SU-DHL-6 (cell line): ENCODE results near the gene ARHGEF17.

ENCODE experiments used
- H2AFZ ChIP-seq: fragments of 200-600 bp; sonication (generic); 2 replicates; pipeline ENCODE4 v1.6.1; 2014; ENCODE audit warnings: low read depth, mild to moderate bottlenecking, moderate library complexity, mixed read lengths, antibody characterized with exemption, low read length; ENCODE audit not compliant: severe bottlenecking
- H3F3A ChIP-seq: fragments of 200-600 bp; shearing (Covaris generic); 2 replicates; pipeline ENCODE4 v1.6.0; 2016; ENCODE audit warnings: antibody characterized with exemption, mild to moderate bottlenecking; ENCODE audit not compliant: insufficient read depth
- H3K27ac ChIP-seq: fragments of 200-600 bp; sonication (generic); 2 replicates; pipeline ENCODE4 v1.5.1; 2016; ENCODE audit warnings: low read depth, mild to moderate bottlenecking, low read length, moderate library complexity, mixed read lengths
- H3K27me3 ChIP-seq: fragments of 200-600 bp; sonication (generic), shearing (Covaris generic); 2 replicates; pipeline ENCODE4 v1.6.0; 2014; ENCODE audit warnings: mild to moderate bottlenecking, low read length
- H3K36me3 ChIP-seq: fragments of 200-600 bp; sonication (generic); 2 replicates; pipeline ENCODE4 v1.6.1; 2014; ENCODE audit warnings: mild to moderate bottlenecking, low read length, mixed read lengths
- H3K4me2 ChIP-seq: fragments of 300-600, 200-600 bp; shearing (Covaris generic), sonication (generic); 2 replicates; pipeline ENCODE4 v1.6.0; 2014; ENCODE audit warnings: low read length, low read depth, mild to moderate bottlenecking; ENCODE audit not compliant: poor library complexity, severe bottlenecking
- H3K4me3 ChIP-seq: fragments of 200-600 bp; sonication (generic); 2 replicates; pipeline ENCODE4 v1.5.1; 2014; ENCODE audit warnings: antibody characterized with exemption, low read length, mild to moderate bottlenecking, mixed read lengths; ENCODE audit not compliant: insufficient read depth, poor library complexity, severe bottlenecking
- H3K79me2 ChIP-seq: fragments of 200-600 bp; sonication (generic); 2 replicates; pipeline ENCODE4 v1.6.1; 2014; ENCODE audit warnings: mild to moderate bottlenecking, low read length, moderate library complexity; ENCODE audit not compliant: insufficient read depth
- H3K9ac ChIP-seq: fragments of 200-600 bp; sonication (generic); 2 replicates; pipeline ENCODE4 v1.7.0; 2014; ENCODE audit warnings: mild to moderate bottlenecking, low read length
- H3K9me2 ChIP-seq: fragments of 200-600 bp; sonication (generic); replicated peaks from 2 replicates; pipeline ENCODE4 v1.6.1; 2014; ENCODE audit warnings: low read length; ENCODE audit not compliant: insufficient read depth
- H3K9me3 ChIP-seq: fragments of 200-600 bp; sonication (generic); 2 replicates; pipeline ENCODE4 v1.6.1; 2014; ENCODE audit warnings: low read length, mixed read lengths; ENCODE audit not compliant: insufficient read depth
- H4K20me1 ChIP-seq: fragments of 200-600 bp; sonication (generic); 2 replicates; pipeline ENCODE4 v1.6.1; 2014; ENCODE audit warnings: low read depth, mild to moderate bottlenecking, antibody characterized with exemption, low read length, moderate library complexity, mixed read lengths
- CTCF ChIP-seq: fragments of 200-600 bp; sonication (generic); IDR thresholded peaks from one replicate; pipeline ENCODE4 v1.5.1; 2017; ENCODE audit warnings: antibody characterized with exemption, mild to moderate bottlenecking, low read length, moderate library complexity; ENCODE audit not compliant: insufficient read depth, poor library complexity, severe bottlenecking
- EZH2phosphoT487 ChIP-seq: fragments of 200-600 bp; sonication (generic), shearing (Covaris generic); conservative IDR thresholded peaks from 2 replicates; pipeline ENCODE4 v1.6.1; 2018; ENCODE audit warnings: mild to moderate bottlenecking, antibody characterized with exemption, low read length, moderate library complexity, mixed read lengths

ARHGEF17 gene

GRCh38 chr11:73283276-73284000 lies 24.6 kb upstream of the ARHGEF17 start:
- H3K4me3 ChIP-seq: no peak overlapping the region
- no peaks in the 10 kb centered on the region for H3K9me2 ChIP-seq
- H3K79me2 ChIP-seq: no peaks in the 10 kb centered on the region
- no peak overlapping the region for H3K27ac ChIP-seq
- no peaks in the 10 kb centered on the region for H3K36me3 ChIP-seq
- no peaks in the 10 kb centered on the region for H4K20me1 ChIP-seq
- no peak overlapping the region for H3K4me2 ChIP-seq
- no peaks in the 10 kb centered on the region for H3F3A ChIP-seq
- H3K27me3 ChIP-seq: no peaks in the 10 kb centered on the region
- no peak for TF ChIP-seq EZH2phosphoT487
- TF ChIP-seq CTCF: no peak
- no peaks in the 10 kb centered on the region for H3K9me3 ChIP-seq
- H2AFZ ChIP-seq: no peak overlapping the region
- no peak overlapping the region for H3K9ac ChIP-seq

- Histone ChIP-seq H3K79me2 (no peaks in the 10 kb centered on the region), H3K27ac (no peak overlapping the region), H3K27me3 (no peaks in the 10 kb centered on the region), H2AFZ (no peak overlapping the region), H3K9me3 (no peaks in the 10 kb centered on the region), H3F3A (no peaks in the 10 kb centered on the region), H3K9me2 (no peaks in the 10 kb centered on the region), H3K4me2 (no peak overlapping the region), H3K9ac (no peak overlapping the region), H4K20me1 (no peaks in the 10 kb centered on the region), H3K4me3 (no peak overlapping the region), H3K36me3 (no peaks in the 10 kb centered on the region)
- TF ChIP-seq CTCF (no peak), EZH2phosphoT487 (no peak)
These were observed 24.0 kb upstream of the ARHGEF17 start for GRCh38 chr11:73284106-73284505.

- Histone ChIP-seq H3K36me3 (no peaks in the 10 kb centered on the region), H3K79me2 (no peaks in the 10 kb centered on the region), H3K9ac (no peak overlapping the region), H4K20me1 (no peaks in the 10 kb centered on the region), H2AFZ (no peak overlapping the region), H3K9me2 (no peaks in the 10 kb centered on the region), H3K9me3 (no peaks in the 10 kb centered on the region), H3K4me2 (no peak overlapping the region), H3K27me3 (no peaks in the 10 kb centered on the region), H3F3A (no peaks in the 10 kb centered on the region), H3K27ac (no peak overlapping the region), H3K4me3 (no peak overlapping the region)
- TF ChIP-seq CTCF: no peak
- no peak for TF ChIP-seq EZH2phosphoT487
These were observed 22.4 kb upstream of the ARHGEF17 start for GRCh38 chr11:73285721-73286120.
